Spleen (tissue), 11 donors: ENCODE measurements around the gene KISS1R. TPM values are rescaled to one million over a fixed set of nuclear protein-coding genes. Genes with fewer than 3 reads are reported as not detected.
A peak's percentile ranks its signal among the peaks of the same experiment; 100 is the strongest.
"Not testable (repeated sequence)": the region's sequence is repeated elsewhere in the genome, so short reads cannot be mapped to it uniquely, and the experiment has no call there.

Source experiments
- DNase-seq: peaks from one replicate; pipeline ENCODE4 v3.0.0-alpha.2; 2020
- H3K27ac ChIP-seq, 8 donors: fragments of 200-600 bp; sonication (generic) in 7 of 8; 1 replicate in 4 of 8; 2 replicates in 4 of 8; pipeline versions ENCODE4 v1.5.0 to v1.8.0; 2016 to 2021; ENCODE audit warnings: inconsistent platforms in 4 of 8, mild to moderate bottlenecking in 4 of 8, moderate library complexity in 1 of 8
- H3K27me3 ChIP-seq, 7 donors: fragments of 200-600 bp; sonication (generic) in 6 of 7; replicated peaks in 1 of 7; 1 replicate in 4 of 7; 2 replicates in 3 of 7; pipeline versions ENCODE4 v1.5.0 to v1.8.0; 2016 to 2021; ENCODE audit warnings: inconsistent platforms in 3 of 7, mild to moderate bottlenecking in 1 of 7
- H3K36me3 ChIP-seq, 6 donors: fragments of 200-600 bp; sonication (generic) in 5 of 6; 1 replicate in 4 of 6; 2 replicates in 2 of 6; pipeline versions ENCODE4 v1.5.0 to v1.8.0; 2016 to 2021; ENCODE audit warnings: inconsistent platforms in 2 of 6
- H3K4me1 ChIP-seq, 6 donors: fragments of 200-600 bp; sonication (generic) in 5 of 6; 1 replicate in 3 of 6; 2 replicates in 3 of 6; pipeline versions ENCODE4 v1.5.0 to v1.8.0; 2016 to 2021; ENCODE audit warnings: inconsistent platforms in 3 of 6
- H3K4me3 ChIP-seq, 8 donors: fragments of 200-600 bp; sonication (generic) in 7 of 8; 1 replicate in 4 of 8; 2 replicates in 4 of 8; pipeline versions ENCODE4 v1.5.0 to v1.8.0; 2016 to 2021; ENCODE audit warnings: inconsistent platforms in 4 of 8, mild to moderate bottlenecking in 4 of 8, moderate library complexity in 2 of 8
- H3K9me3 ChIP-seq, 8 donors: fragments of 200-600 bp; sonication (generic) in 7 of 8; 1 replicate in 4 of 8; 2 replicates in 4 of 8; pipeline versions ENCODE4 v1.5.0 to v1.8.0; 2016 to 2021; ENCODE audit warnings: inconsistent platforms in 4 of 8
- POLR2A ChIP-seq, 3 donors: fragments of 450-650 bp; IDR thresholded peaks; one replicate each; pipeline ENCODE4 v1.5.1; 2017; ENCODE audit warnings: antibody characterized with exemption in 3 of 3, mild to moderate bottlenecking in 1 of 3
- POLR2AphosphoS5 ChIP-seq, 3 donors: sonication (generic); formaldehyde crosslinking; IDR thresholded peaks; one replicate each; pipeline ENCODE4 v1.5.1; 2017; ENCODE audit warnings: antibody characterized with exemption in 3 of 3
- WGBS, 5 donors: extraction: QIAGEN DNeasy Blood & Tissue Kit in 3 of 5; methylation state at CpG; one replicate each; pipeline versions ENCODE4 v1.1.5 to v1.1.7; 2013 to 2018; 5-methylcytosine and 5-hydroxymethylcytosine counted together
- intact Hi-C: fragments of 100-400 bp; cut with DNase I; formaldehyde crosslinking; loops from one replicate; pipeline ENCODE4 v1.15.0; 2023; ENCODE audit warnings: low total_unique reads
- polyA plus RNA-seq, 3 donors: library from polyadenylated mRNA; stranded (reverse); fragments of 200-250 nt; gene quantifications; one replicate each; pipeline ENCODE4 v1.2.1, GENCODE V29; 2013
- total RNA-seq, 7 donors: library from RNA; depleted of rRNA in 3 of 7; stranded (reverse); fragments of >200 nt in 3 of 7; fragmentation: NEBNext Ultra II Directional in 4 of 7; extraction: Animal tissue kit (Norgen Biotek cat#: 25700) in 4 of 7; gene quantifications; one replicate each; pipeline versions ENCODE4 v1.1.0 to v1.2.1, GENCODE V29; 2016 to 2021
- TF ChIP-seq, protein P1 (sequence below), 11 experiments: fragments of 200-600 bp in 7 of 11; fragments of 450-650 bp in 4 of 11; sonication (generic) in 4 of 11; IDR thresholded peaks in 8 of 11; conservative IDR thresholded peaks in 3 of 11; 1 replicate in 7 of 11; 2 replicates in 4 of 11; pipeline versions ENCODE4 v1.4.0 to v1.8.0; 2016 to 2021; ENCODE audit warnings: antibody characterized with exemption in 11 of 11, inconsistent platforms in 4 of 11, mild to moderate bottlenecking in 1 of 11
- donor health status: healthy with polysubstance abuse.
- donor health status: DM: no; HTN: no; CAD: no; lungs with moderate emphysema.
- donor health status: DM: no; HTN: no; CAD: no.
- donor health status: Bipolar disorder and iron deficiency.
- donor health status: healthy.
- donor health status: DM: no; HTN: no; CAD: no.
- donor health status: DM: yes; HTN: yes; CAD: no.

KISS1R gene
- total and polyA plus RNA-seq, 10 donors, result 0.22 to 0.50 (median 0.35) TPM; not detected in 2

- intact Hi-C loops, result no loop called here
- TF ChIP-seq POLR2AphosphoS5 (IDR thresholded peaks at IDR 0.05), result peak in 1 of 3 donors; percentile 14
- no peak for TF ChIP-seq POLR2A (IDR thresholded peaks at IDR 0.05)
- TF ChIP-seq, protein P1, sequence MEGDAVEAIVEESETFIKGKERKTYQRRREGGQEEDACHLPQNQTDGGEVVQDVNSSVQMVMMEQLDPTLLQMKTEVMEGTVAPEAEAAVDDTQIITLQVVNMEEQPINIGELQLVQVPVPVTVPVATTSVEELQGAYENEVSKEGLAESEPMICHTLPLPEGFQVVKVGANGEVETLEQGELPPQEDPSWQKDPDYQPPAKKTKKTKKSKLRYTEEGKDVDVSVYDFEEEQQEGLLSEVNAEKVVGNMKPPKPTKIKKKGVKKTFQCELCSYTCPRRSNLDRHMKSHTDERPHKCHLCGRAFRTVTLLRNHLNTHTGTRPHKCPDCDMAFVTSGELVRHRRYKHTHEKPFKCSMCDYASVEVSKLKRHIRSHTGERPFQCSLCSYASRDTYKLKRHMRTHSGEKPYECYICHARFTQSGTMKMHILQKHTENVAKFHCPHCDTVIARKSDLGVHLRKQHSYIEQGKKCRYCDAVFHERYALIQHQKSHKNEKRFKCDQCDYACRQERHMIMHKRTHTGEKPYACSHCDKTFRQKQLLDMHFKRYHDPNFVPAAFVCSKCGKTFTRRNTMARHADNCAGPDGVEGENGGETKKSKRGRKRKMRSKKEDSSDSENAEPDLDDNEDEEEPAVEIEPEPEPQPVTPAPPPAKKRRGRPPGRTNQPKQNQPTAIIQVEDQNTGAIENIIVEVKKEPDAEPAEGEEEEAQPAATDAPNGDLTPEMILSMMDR (IDR thresholded peaks at IDR 0.05 in 8 of 11, conservative IDR thresholded peaks at IDR 0.05 in 3 of 11), result no peak
- no peak overlapping the region for H3K4me3 ChIP-seq
- 73 to 87% (median 83%) methylated on average over 29 to 43 of the region's 43 CpGs for WGBS, 5 donors
- peak overlapping the region in 1 of 8 donors; percentile 21 for H3K27ac ChIP-seq
- H3K27me3 ChIP-seq, result no peaks in the 10 kb centered on the region
- H3K36me3 ChIP-seq, result peaks cover 0 to 12% (median 0%) of the 10 kb centered on the region in 6 donors
- DNase-seq, result no peak
- H3K9me3 ChIP-seq, result no peaks in the 10 kb centered on the region
- peaks cover 8 to 72% (median 36%) of the 10 kb centered on the region in 6 donors for H3K4me1 ChIP-seq
Measured at GRCh38 chr19:954672-955494, 37.8 kb downstream of the KISS1R start.

- Histone ChIP-seq H3K27me3 (no peaks in the 10 kb centered on the region), H3K36me3 (peaks cover 0 to 24% (median 0%) of the 10 kb centered on the region in 6 donors), H3K4me3 (no peak overlapping the region), H3K9me3 (no peaks in the 10 kb centered on the region), H3K27ac (no peak overlapping the region), H3K4me1 (peaks cover 8 to 63% (median 32%) of the 10 kb centered on the region in 6 donors)
- DNase-seq, result no peak
- WGBS, 5 donors, result 89 to 95% (median 92%) methylated on average over 42 to 55 of the region's 55 CpGs
- intact Hi-C loops, result no loop called here
- TF ChIP-seq POLR2AphosphoS5 (IDR thresholded peaks at IDR 0.05) (peak in 1 of 3 donors; percentile 3), POLR2A (IDR thresholded peaks at IDR 0.05) (no peak)
Measured at GRCh38 chr19:955803-956765, 39.0 kb downstream of the KISS1R start.

- peaks cover 0 to 32% (median 0%) of the 10 kb centered on the region in 6 donors for H3K36me3 ChIP-seq
- TF ChIP-seq POLR2A (IDR thresholded peaks at IDR 0.05) (no peak), POLR2AphosphoS5 (IDR thresholded peaks at IDR 0.05) (no peak)
- TF ChIP-seq, protein P1 (IDR thresholded peaks at IDR 0.05 in 8 of 11, conservative IDR thresholded peaks at IDR 0.05 in 3 of 11), result no peak
- intact Hi-C loops, result no loop called here
- H3K27me3 ChIP-seq, result no peaks in the 10 kb centered on the region
- H3K4me1 ChIP-seq, result peaks cover 8 to 55% (median 29%) of the 10 kb centered on the region in 6 donors
- no peak for DNase-seq
- H3K4me3 ChIP-seq, result no peak overlapping the region
- no peaks in the 10 kb centered on the region for H3K9me3 ChIP-seq
- no peak overlapping the region for H3K27ac ChIP-seq
- WGBS, 5 donors, result 73 to 82% (median 77%) methylated on average over 15 to 27 of the region's 27 CpGs
Measured at GRCh38 chr19:956766-957440, 39.8 kb downstream of the KISS1R start.

GRCh38 chr19:957578-957977 lies 40.4 kb downstream of the KISS1R start:
- Histone ChIP-seq H3K4me1 (peaks cover 7 to 48% (median 24%) of the 10 kb centered on the region in 6 donors), H3K36me3 (peaks cover 0 to 38% (median 0%) of the 10 kb centered on the region in 6 donors)
- H3K4me3 ChIP-seq, H3K9me3 ChIP-seq, DNase-seq, H3K27me3 ChIP-seq, intact Hi-C loops, H3K27ac ChIP-seq: not testable (repeated sequence)
- 79 to 94% (median 93%) methylated on average over 9 of the region's 9 CpGs for WGBS, 5 donors
